GM12892 (cell line): ENCODE results near the gene PSG5. TPM values are rescaled to one million over a fixed set of nuclear protein-coding genes. Genes with fewer than 3 reads are reported as not detected.
"Not testable (repeated sequence)": the region's sequence is repeated elsewhere in the genome, so short reads cannot be mapped to it uniquely, and the experiment has no call there.

Experiments used
- DNase-seq: peaks from one replicate; pipeline ENCODE4 v3.0.0; 2011; ENCODE audit not compliant: insufficient read length
- FAIRE-seq: peaks from 2 replicates; lab custom pipeline; 2011; peaks lifted over from hg19 to GRCh38; lab: Jason Lieb, UNC
- POLR2A ChIP-seq: IDR thresholded peaks from 2 replicates; pipeline ENCODE4 v1.6.1; 2011; ENCODE audit warnings: low read depth, low read length, control low read depth
- POLR2AphosphoS5 ChIP-seq: IDR thresholded peaks from 2 replicates; pipeline ENCODE4 v1.6.1; 2011; ENCODE audit warnings: low read depth, low read length, control low read depth
- TAF1 ChIP-seq: IDR thresholded peaks from 2 replicates; pipeline ENCODE4 v1.6.1; 2011; ENCODE audit warnings: low read depth, mild to moderate bottlenecking, control low read depth, low read length, borderline replicate concordance
- polyA plus RNA-seq: library from polyadenylated mRNA; unstranded; fragments of >200 nt; gene quantifications from one replicate; pipeline ENCODE4 v1.2.1, GENCODE V29; 2012; ENCODE audit warnings: missing spikeins, inconsistent platforms; ENCODE audit not compliant: missing spikeins

PSG5 gene
- not detected for polyA plus RNA-seq

DNA sequence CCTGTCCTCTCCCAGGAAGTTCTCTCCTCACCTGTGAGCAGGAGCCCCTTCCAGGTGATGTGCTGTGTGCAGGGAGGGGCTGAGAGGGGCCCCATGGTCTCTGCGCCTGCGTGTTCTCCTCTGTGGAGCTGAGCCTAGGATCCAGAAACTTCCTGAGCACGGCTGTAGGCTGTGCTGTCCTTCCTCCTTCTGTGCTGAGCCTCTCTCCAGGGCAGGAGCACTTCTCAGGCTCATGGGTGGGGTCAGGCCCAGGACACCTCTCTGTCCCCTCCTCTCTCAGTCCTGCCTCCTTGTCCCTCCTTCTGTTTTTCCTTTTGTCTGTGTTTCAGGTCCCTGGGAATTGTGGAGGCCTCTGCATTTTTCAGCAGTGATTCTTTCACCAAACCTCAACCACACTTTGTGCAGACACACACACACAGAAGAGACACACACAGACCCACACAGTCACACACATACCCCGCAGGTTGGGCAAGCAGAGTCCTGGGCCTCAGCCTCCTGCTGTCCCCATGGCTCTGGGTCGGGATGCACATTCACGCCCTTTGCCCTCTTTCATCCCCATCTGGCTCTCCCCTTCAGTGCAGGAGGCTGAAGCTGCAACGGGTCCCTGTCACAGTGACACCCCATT lies at the start of gene PSG5:
PSG5 (minus strand) TSS at position 226 of the 625 bp plus-strand sequence; CDS start at position 95, 131 bp downstream.
- DNase-seq, FAIRE-seq: not testable (repeated sequence)

DNA sequence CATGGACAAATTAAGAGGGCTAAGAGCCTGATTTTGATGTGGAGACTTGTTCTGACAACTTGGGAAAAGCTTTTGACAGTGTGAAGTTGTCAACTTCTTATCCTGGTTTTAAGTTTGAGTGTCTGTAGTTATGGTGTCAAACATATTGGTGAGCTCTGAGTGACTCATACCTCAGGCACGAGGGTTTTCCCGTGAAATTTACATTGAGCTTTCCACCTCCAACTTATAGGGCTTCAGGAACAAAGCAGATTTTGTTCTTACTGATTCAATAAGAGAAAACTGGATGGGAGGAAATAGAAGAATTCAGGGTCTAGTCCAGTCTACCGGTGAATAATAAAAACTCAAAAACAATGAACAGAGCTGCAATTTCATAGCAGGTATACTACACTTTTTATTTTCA lies 49.4 kb upstream of the PSG5 start:
- not testable (repeated sequence) for FAIRE-seq, DNase-seq

DNA sequence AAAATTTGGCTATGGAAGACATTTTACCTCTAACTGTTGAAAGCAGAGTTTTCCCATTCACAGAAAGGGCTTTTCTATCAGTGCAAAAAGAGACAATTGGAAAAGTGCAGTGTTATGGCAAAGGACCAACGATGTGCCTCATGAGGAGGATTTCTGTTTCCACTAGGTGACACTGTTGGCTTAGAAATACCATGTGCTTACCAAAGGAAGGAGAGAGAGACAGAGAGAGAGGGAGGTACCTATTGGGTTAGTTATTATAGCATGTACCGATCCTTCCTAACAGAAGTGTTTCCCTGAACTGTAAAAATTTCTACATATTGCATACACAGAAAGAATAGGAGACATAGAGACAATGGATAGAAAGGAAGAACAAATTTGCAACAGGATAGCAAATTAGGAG lies 43.0 kb upstream of the PSG5 start:
- no peak for DNase-seq
- no peak for FAIRE-seq
- no peak for TF ChIP-seq POLR2A
- no peak for TF ChIP-seq TAF1
- TF ChIP-seq POLR2AphosphoS5: no peak

DNA sequence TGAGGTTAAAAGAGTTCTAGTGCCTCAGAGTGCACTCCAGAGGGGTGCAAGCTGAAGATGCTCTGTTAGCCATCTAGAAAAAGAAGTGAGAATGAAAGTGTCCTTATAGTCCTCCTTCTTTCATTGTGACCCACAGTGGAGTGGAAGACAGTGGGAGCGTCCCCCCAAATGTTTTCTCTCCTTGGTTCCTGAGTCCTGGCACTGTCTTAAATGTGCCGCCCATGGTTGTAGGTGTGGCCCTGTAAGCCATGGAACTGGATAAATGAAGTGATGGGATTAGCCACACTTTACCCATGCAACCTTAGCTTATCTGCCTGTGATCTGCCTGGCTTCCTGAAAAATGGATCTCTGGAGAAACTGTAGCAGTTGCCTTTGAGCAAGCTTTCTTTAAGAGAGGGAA lies 42.4 kb upstream of the PSG5 start:
- FAIRE-seq, DNase-seq: not testable (repeated sequence)

DNA sequence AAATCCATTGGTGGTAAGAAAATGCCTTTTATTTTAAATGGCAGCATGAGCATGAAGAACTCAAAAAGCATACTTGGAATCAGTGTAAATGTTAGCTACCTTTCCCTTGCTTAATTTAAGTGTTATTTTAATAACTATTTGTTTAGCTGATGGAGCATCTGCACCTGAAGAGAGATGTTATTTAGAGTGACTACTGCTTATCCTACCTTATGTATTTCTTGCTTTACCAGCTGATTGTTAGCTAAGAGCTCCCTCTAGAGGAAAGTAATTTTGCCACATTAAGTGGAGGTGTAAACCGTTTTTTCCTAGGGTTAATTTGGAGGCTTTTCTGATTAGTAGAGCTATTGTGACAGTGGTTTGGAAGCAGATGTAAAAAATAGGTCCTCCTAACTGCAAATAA lies 40.6 kb upstream of the PSG5 start:
- not testable (repeated sequence) for DNase-seq, FAIRE-seq

DNA sequence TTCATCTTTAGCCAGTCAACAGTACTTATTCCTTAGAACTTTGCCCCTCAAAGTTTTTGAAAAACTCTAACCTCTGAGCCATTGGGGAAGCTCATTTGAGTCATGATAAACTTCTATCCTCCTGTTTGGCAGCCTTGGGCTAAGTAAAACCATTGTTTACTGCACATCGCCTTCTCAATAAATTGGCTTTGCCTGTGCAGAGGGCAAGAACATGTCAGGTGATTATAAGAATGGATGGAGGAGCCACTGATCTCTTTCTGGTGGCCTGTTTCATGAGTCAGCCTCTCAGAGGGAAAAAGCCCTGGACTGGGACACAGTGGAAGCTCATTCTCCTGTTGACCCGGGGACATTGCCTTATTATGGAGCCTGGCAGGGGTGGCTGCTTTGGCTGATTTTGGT lies 38.5 kb upstream of the PSG5 start:
- FAIRE-seq (no peak), DNase-seq (no peak)
- TF ChIP-seq POLR2A (no peak), POLR2AphosphoS5 (no peak), TAF1 (no peak)

DNA sequence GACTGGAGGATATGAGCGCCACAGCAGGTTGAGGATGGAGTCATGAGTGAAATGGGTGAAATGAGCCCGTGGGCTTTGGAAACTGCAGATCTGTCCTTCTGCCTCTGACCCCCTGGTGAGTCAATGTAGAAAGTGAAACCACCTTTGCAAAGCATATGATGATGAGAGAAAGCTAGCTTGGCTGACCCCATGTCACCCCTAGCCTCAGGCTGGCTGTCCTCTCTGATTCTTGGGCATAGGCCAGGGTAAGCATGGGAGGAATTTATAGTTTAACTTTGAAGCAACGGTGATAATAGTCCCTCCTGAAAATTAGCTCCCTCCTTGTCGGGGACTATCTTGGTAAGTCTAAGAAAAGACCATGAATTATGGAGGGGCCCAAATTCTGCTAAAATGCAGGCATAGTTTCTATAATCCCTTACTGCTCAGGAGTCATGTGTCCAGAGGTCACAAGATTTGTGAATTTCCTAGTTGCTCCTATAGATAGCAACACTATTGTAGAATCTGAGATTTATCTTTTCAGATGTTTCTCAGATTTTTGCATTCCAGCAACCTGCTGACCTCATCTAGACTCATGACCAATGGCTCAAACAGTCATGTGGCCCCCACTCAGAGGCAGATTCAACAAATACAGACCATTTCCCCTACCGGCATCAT lies 38.0 kb upstream of the PSG5 start:
- FAIRE-seq: not testable (repeated sequence)

DNA sequence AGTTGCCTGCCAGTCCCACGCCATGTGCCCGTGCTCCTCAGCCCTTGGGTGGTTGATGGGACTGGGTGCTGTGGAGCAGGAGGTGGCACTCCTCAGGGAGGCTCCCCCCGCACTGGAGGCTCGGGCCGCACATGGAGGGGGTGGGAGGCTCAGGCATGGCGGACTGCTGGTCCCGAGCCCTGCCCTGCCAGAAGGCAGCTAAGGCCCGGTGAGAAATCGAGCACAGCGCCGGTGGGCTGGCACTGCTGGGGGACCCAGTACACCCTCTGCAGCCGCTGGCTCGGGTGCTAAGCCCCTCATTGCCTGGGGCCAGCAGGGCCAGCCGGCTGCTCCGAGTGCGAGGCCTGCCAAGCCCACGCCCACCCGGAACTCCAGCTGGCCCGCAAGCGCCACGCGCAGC lies 35.6 kb upstream of the PSG5 start:
- DNase-seq, FAIRE-seq: not testable (repeated sequence)

More for the DNA sequence above, 38.0 kb upstream of the PSG5 start:
- not testable (repeated sequence) for DNase-seq

DNA sequence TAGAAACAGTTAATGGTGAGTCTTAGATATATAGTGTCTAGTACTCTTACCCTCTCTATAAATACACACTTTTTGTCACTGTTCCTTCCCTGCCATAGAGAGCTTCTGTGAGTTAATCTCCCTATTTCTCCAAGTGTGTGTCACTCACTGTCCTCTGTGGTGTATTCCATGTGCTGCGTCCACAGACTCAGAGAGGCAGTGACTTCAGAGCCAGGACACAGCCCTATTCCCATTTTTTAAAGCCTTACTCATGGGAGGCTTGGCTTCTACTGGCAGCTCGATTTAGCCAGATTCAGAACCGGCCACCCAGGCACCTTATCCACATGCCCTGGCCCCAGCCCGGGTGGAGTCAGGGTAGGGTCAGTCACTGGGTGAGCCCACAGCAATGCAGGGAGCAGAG lies 32.8 kb upstream of the PSG5 start:
- not testable (repeated sequence) for FAIRE-seq, DNase-seq

DNA sequence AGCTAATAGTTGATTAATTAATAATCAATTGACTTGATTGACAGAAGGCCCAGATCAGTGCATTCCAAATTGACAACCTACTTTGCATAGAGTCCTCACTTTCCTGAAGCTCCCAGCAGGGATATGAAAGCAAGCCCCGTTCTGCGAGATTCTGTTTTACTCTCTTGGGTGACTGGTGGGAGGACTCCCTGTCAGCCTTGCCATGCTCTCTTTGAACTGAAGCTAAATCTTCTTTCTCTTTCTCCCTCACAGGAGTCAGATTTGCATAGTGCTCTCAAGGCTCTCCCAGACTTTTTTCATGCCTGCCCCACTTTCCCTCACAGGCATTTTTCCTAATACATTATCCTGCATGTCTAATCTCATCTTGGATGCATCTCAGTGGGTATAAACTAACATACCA lies 29.5 kb upstream of the PSG5 start:
- FAIRE-seq: not testable (repeated sequence)

DNA sequence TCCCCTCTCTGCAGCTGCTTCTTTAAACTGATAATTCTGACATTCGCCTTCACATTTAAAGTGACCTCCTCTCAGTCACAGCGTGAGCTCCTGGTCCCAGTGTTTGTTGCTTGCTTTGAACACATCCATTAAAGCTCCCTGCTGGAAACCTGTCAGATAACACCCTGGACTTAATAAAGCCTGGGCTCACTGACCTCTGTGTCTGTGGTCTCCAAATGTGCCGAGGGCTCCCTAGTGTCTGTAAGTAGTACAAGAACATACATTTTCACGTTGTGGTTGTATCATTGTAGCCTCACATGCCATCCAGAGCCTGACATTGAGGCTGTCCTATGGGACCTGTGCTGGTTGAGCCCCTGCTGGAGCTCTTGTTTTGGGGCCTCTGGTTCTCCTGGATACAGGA lies 21.7 kb upstream of the PSG5 start:
- FAIRE-seq (no peak), DNase-seq (no peak)
- no peak for TF ChIP-seq POLR2A
- no peak for TF ChIP-seq TAF1
- TF ChIP-seq POLR2AphosphoS5: no peak

More for the DNA sequence above, 29.5 kb upstream of the PSG5 start:
- not testable (repeated sequence) for DNase-seq

DNA sequence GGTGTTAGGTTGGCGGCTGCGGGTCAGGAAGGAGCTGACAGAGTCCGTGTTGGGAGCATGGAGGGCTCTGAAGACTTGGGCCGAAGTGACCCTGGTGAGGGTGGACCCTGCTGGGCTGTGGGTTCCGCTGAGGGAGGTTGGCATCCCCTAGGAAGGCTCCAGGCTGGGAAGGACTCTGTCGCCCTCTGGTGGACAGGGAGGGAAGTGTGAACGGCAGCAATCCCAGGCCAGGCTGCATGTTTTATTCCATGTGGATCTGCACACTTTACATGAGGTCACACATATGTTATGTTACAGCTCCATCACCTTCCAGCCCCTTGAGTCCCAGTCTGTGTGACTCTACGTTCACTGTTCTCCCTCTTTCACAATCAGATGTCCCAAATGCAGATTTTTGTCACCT lies 20.8 kb upstream of the PSG5 start:
- FAIRE-seq: not testable (repeated sequence)

DNA sequence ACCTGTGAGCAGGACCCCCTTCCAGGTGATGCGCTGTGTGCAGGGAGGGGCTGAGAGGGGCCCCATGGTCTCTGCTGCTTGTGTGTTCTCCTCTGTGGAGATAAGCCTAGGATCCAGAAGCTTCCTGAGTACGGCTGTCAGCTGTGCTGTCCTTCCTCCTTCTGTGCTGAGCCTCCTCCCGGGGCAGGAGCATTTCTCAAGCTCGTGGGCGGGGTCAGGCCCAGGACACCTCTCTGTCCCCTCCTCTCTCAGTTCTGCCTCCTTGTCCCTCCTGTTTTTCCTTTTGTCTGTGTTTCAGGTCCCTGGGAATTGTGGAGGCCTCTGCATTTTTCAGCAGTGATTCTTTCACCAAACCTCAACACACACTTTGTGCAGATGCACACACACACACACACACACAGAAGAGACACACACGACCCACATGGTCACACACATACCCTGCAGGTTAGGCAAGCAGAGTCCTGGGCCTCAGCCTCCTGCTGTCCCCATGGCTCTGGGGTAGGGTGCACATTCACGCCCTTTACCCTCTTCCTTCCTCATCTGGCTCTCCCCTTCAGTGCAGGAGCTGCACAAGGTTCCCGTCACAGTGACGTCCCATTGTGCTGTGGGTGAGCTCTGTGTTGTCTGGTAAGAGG lies 19.3 kb upstream of the PSG5 start, which contains the start of gene PSG4:
PSG4 (minus strand) TSS at position 168 of the 635 bp plus-strand sequence; CDS start at position 66, 102 bp downstream.
- not testable (repeated sequence) for DNase-seq, FAIRE-seq

More for the DNA sequence above, 20.8 kb upstream of the PSG5 start:
- not testable (repeated sequence) for DNase-seq

DNA sequence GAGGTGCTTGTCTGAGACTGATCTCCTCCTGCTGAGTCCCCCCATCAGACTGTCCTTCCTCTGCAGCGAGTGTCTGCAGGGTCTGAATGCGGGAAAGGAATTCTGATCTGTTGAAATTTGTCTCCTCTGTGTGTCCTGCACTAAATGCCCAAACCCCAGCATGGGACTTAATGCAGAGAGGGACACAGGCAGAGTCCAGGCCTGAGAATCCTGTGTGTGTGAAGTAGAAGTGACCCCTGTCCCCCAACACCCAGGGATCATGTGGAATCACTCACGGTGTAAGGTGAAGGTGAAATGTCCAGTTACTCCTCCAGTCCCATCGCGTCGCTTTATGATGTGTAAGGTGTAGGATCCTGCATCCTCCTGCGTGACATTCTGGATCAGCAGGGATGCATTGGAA lies 17.3 kb upstream of the PSG5 start:
- not testable (repeated sequence) for DNase-seq, FAIRE-seq

DNA sequence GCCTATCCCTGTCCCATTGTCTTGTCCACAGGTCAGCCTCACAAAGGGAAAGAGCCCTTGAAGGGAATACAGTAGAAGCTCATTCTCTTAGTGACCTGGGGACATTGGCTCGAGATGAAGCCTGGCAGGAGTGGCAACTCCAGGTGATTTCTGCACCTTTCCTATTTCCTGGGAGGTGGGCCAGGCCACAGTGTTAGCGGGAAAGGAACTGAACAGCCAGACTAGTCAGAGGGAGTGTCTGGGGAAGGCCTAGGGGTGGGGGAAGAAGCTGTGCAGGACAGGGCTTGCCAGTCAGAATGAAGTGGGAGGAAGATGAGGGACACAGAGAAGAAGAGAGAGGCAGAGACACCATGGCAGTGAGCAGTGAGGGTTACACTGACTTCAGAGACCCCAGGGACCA lies 15.6 kb upstream of the PSG5 start:
- not testable (repeated sequence) for DNase-seq, FAIRE-seq

DNA sequence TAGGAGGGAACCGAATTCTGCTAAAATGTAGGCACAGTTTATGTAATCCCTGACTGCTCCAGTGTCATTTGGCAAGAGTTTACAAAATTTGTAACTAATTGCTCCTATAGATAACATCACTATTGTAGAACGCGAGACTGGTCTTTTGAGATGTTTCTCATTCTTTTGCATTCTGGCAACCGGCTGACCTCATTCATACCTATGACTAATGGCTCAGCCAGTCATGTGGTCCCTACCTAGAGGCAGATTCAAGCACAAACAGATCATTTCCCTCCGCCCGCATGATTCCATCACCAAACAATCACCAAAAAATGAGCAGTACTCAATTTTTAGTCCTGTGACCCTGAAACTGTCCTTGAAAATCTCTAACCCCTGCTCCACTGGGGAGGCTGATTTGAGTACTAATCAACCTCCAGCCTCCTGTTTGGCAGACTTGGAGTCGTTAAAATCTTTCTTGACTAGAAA lies 15.0 kb upstream of the PSG5 start:
- not testable (repeated sequence) for DNase-seq, FAIRE-seq

DNA sequence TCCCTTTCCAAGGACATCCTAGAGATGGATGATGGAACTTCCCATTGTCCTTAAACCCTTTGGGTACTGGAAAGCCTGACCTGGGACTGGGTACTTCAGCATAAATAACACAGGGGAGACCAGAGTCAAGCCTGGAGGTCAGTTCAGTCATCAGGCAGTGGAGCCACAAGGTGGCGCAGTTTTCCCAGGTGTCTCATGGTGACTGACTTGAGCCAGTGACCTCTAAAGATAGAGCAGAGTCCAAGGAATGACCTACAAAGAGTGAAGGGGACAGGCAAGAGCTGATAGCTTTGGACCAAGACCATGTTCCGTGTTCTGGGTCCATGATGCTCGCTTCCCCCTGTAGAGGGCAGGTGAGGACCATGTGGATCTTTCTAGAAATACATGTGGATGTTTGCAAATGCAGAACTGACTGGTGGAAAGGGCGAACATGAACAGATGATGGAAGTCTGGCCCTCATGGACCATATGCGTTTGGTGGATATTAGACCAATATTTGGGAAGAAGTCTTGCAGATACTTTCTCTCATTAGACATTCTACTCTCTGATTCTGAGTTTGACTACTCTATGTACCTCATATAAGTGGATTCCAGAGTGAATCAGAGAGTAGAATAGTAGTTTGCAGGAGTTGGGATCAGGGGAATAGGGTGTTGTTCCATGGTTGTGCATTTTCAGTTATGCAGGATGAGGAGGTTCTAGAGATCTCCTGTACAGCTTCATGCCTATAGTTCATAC lies 12.5 kb upstream of the PSG5 start:
- DNase-seq, FAIRE-seq: not testable (repeated sequence)
